GM12873 (cell line): ENCODE results near the gene PLCH2.

Experiments
- TF ChIP-seq, protein P1 (sequence below): IDR thresholded peaks from 2 replicates; pipeline ENCODE4 v1.5.1; 2012; ENCODE audit warnings: low read depth, mild to moderate bottlenecking, moderate library complexity, low read length, control low read depth; ENCODE audit not compliant: insufficient read depth; ENCODE audit errors: missing control alignments

The PLCH2 gene

DNA sequence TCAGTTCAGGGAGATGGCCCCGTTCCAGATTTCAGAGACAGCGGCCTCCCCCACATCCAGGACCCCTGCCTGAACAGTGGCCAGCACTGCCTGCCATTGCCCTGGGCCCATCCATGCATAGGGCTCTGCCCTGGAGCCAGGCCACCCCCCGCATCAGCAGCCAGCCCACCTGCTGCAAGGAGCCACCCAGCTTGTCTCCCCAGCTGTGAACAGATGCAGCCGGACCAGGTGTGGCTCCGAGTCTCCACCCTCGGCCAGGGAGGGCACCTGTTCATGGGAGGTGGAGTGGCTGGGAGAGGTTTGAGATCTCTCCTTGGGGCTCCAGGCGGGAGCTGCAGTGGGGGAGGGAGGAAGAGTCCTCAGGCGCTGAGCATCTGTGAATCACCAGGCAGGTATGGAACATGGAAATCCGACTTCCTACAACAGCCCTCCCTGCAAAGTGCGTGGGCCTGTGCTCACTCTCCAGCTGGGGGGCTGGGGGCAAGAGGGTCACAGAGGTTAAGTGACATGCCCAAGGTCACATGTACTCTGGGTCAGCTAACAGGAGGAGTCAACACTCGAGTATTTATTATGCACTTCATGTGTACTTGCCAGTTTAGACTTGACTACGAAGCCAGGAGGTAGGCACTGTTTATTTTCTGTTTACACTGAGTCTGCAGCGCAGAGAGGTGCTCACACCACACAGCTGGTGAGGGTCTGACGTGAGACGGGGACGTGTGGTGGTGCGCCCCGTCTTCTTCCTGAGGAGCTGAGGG lies 58.8 kb downstream of the PLCH2 start:
- TF ChIP-seq, protein P1, sequence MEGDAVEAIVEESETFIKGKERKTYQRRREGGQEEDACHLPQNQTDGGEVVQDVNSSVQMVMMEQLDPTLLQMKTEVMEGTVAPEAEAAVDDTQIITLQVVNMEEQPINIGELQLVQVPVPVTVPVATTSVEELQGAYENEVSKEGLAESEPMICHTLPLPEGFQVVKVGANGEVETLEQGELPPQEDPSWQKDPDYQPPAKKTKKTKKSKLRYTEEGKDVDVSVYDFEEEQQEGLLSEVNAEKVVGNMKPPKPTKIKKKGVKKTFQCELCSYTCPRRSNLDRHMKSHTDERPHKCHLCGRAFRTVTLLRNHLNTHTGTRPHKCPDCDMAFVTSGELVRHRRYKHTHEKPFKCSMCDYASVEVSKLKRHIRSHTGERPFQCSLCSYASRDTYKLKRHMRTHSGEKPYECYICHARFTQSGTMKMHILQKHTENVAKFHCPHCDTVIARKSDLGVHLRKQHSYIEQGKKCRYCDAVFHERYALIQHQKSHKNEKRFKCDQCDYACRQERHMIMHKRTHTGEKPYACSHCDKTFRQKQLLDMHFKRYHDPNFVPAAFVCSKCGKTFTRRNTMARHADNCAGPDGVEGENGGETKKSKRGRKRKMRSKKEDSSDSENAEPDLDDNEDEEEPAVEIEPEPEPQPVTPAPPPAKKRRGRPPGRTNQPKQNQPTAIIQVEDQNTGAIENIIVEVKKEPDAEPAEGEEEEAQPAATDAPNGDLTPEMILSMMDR = no peak

DNA sequence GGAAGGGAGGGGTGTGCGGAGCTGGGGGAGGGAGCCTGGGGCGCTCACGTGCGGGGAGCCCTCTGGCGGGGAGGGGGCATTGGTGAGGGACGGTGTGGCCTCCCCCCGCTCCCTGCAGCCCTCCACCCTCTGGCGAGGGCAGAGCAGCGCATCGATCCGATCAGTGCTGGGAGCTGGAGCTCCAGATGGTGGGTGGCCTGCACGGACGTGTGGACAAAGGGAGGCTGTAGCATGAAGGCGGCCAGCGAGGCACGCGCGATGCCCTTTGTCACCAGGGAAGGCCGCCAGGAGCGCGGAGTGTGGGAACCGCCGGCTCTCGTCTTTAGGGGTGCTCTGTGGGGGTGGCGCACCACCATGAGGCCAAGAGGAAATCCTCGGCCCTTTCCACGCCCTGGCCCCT lies 59.4 kb downstream of the PLCH2 start:
- TF ChIP-seq, protein P1 = no peak

DNA sequence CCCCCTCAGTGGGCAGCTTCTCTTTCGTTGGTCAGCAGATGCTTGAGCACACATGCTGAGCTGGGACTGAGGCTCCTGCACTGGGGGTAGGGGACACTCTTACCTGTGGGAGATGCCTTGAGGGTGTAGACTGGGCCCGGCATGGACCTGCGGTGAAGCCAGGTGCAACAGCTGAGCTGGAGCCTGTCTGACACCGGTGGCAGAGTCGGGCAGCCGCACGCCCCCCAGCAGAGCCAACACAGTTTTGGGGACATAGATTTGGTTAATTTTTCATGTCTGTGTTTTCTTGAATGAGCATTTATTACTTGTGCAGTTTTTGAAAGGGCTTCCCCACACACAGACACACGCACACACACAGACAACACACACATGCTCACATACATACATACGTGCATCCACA lies 59.9 kb downstream of the PLCH2 start:
- TF ChIP-seq, protein P1 = no peak

DNA sequence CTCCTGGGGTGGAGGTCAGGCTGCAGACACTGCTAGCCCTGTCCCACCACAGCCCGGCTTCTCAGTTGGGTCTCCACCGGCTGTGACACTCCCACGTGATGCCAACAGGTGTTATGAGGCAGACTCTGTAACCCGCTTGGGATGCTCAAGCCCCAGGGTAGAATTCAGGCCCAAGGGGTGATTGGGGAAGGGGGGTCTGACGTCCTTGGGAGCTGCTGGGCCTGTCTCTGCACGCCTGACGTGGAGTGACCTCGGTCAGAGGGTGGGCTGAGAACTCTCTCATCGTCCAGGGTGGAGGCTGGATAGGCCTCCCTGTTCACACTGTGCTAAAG lies 61.7 kb downstream of the PLCH2 start:
- TF ChIP-seq, protein P1 = no peak

DNA sequence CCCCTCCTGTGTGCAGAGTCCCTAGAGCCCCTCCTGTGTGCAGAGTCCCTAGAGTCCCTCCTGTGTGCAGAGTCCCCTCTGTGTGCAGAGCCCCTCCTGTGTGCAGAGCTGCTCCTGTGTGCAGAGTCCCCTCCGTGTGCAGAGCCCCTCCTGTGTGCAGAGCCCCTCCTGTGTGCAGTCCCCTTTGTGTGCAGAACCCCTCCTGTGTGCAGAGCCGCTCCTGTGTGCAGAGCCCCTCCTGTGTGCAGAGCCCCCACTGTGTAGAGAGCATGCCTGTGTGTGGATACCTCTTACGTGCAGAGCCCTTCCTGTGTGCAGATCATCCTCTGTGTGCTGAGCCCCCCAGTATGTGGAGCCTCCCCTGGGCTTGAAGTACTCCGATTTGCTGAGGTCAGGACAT lies 62.3 kb downstream of the PLCH2 start:
- TF ChIP-seq, protein P1 = no peak

DNA sequence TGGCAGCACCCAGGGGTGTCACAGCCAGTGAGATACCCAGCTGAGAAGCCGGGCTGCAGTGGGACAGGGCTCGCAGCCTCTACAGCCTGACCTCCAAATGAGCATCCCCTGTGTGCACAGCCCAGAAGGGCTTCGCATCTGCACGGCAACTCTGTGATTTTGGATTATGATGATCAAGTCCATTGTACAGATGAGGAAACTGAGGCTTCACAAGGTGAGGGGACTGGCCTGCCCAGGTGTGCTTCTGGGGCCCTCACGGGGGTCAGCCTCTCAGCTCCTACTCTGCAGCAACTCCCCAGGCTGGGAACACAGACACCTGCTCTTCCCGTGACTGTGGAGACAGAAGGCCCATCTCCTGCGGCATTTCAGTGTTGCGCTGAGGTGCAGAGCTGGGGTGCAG lies 62.8 kb downstream of the PLCH2 start:
- TF ChIP-seq, protein P1 = no peak

DNA sequence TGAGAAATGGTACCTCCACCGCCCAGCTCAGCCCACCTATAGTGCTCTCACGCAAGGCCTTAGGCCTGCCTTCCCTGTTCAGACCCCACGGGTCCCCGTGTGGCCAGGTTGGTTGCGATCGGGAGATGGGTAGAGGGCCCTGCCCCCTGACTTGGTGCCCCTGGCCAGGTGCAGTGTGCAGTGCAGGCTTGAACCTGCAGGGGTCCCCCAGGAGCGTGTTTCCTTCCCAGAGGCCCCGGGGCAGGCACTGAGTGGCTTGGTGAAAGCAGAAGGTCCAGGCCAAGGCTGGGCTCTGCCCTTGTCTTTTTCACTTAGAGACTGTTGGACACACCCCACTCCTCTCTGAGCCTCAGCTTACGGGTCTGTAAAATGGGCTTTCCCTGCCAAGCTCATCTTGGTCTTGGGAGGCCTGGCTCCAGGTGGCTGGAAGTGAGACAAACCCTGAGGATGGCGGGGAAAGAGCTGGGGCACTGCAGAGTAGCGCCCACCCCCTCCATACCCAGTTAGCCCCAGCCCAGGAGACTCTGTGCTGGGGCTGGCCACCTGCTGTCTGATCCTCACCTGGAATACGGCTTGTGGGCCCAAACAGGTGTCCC lies 63.3 kb downstream of the PLCH2 start:
- TF ChIP-seq, protein P1 = peak; percentile 59
